OCI-LY1 (cell line): Measurements from ENCODE around the gene MAGED2.

Source experiments
- CTCF ChIP-seq: fragments of 200-600 bp; sonication (generic), shearing (Covaris generic); IDR thresholded peaks from 2 replicates; pipeline ENCODE4 v1.5.1; 2017; ENCODE audit warnings: mild to moderate bottlenecking, antibody characterized with exemption, low read length, moderate library complexity, mixed read lengths
- EZH2 ChIP-seq: fragments of 200-600 bp; sonication (generic), shearing (Covaris generic); IDR thresholded peaks from 2 replicates; pipeline ENCODE4 v1.8.0; 2017; ENCODE audit warnings: borderline replicate concordance, mixed run types, mild to moderate bottlenecking, antibody characterized with exemption, low read length, moderate library complexity, mixed read lengths

- no peak for TF ChIP-seq CTCF
- TF ChIP-seq EZH2, result no peak
Observed at GRCh38 chrX:54820737-54821136, 13.2 kb downstream of the MAGED2 start.
